H9 (cell line): Measurements from ENCODE around the gene NAA16. TPM values are rescaled to one million over a fixed set of nuclear protein-coding genes. Genes with fewer than 3 reads are reported as not detected.

Experiments
- DNase-seq: peaks from one replicate; pipeline ENCODE4 v3.0.0-alpha.2; 2017
- H2AFZ ChIP-seq: one replicate; pipeline ENCODE4 v1.6.1; 2013; ENCODE audit warnings: mild to moderate bottlenecking, low read length, control low read depth, moderate library complexity
- H2AK5ac ChIP-seq: 2 replicates; pipeline ENCODE4 v1.6.1; 2013; ENCODE audit warnings: low read length, control low read depth, mixed read lengths; ENCODE audit not compliant: insufficient read length
- H2BK120ac ChIP-seq: one replicate; pipeline ENCODE4 v1.6.1; 2013; ENCODE audit warnings: low read depth, mild to moderate bottlenecking, low read length, control low read depth, inconsistent platforms; ENCODE audit not compliant: poor library complexity, severe bottlenecking
- H2BK12ac ChIP-seq: 2 replicates; pipeline ENCODE4 v1.6.1; 2013; ENCODE audit warnings: low read length, control low read depth, mixed read lengths, low read depth; ENCODE audit not compliant: insufficient read length
- H2BK15ac ChIP-seq: 2 replicates; pipeline ENCODE4 v1.6.1; 2013; ENCODE audit warnings: low read depth, low read length, control low read depth
- H2BK20ac ChIP-seq: one replicate; pipeline ENCODE4 v1.6.1; 2013; ENCODE audit warnings: low read depth, mild to moderate bottlenecking, low read length, control low read depth, inconsistent platforms; ENCODE audit not compliant: poor library complexity, severe bottlenecking
- H2BK5ac ChIP-seq: 2 replicates; pipeline ENCODE4 v1.6.1; 2013; ENCODE audit warnings: low read length, control low read depth, mixed read lengths; ENCODE audit not compliant: insufficient read length
- H3K14ac ChIP-seq: 2 replicates; pipeline ENCODE4 v1.6.1; 2013; ENCODE audit warnings: low read length, control low read depth; ENCODE audit not compliant: insufficient read depth
- H3K18ac ChIP-seq: 2 replicates; pipeline ENCODE4 v1.6.1; 2013; ENCODE audit warnings: low read depth, mild to moderate bottlenecking, mixed read lengths, low read length, control low read depth; ENCODE audit not compliant: insufficient read length
- H3K23ac ChIP-seq: 2 replicates; pipeline ENCODE4 v1.6.1; 2013; ENCODE audit warnings: low read length, control low read depth, mixed read lengths, low read depth; ENCODE audit not compliant: insufficient read length
- H3K23me2 ChIP-seq: 2 replicates; pipeline ENCODE4 v1.6.1; 2013; ENCODE audit warnings: low read depth, mild to moderate bottlenecking, mixed read lengths, low read length, control low read depth; ENCODE audit not compliant: insufficient read length, poor library complexity, severe bottlenecking
- H3K27ac ChIP-seq: 2 replicates; pipeline ENCODE4 v1.5.1; 2013; ENCODE audit warnings: low read length, control low read depth, mixed read lengths, low read depth; ENCODE audit not compliant: insufficient read length
- H3K27me3 ChIP-seq: 2 replicates; pipeline ENCODE4 v1.6.1; 2013; ENCODE audit warnings: low read length, control low read depth, inconsistent platforms; ENCODE audit not compliant: insufficient read depth
- H3K4ac ChIP-seq: 2 replicates; pipeline ENCODE4 v1.6.1; 2013; ENCODE audit warnings: low read depth, mild to moderate bottlenecking, control low read depth, inconsistent platforms, low read length, moderate library complexity
- H3K4me1 ChIP-seq: 2 replicates; pipeline ENCODE4 v1.6.1; 2013; ENCODE audit warnings: low read length, control low read depth, inconsistent platforms; ENCODE audit not compliant: insufficient read depth
- H3K4me2 ChIP-seq: 2 replicates; pipeline ENCODE4 v1.6.1; 2013; ENCODE audit warnings: low read length, control low read depth, mixed read lengths; ENCODE audit not compliant: insufficient read length, insufficient read depth
- H3K56ac ChIP-seq: 2 replicates; pipeline ENCODE4 v1.6.1; 2013; ENCODE audit warnings: low read depth, mild to moderate bottlenecking, mixed read lengths, low read length, control low read depth; ENCODE audit not compliant: insufficient read length
- H3K79me1 ChIP-seq: 2 replicates; pipeline ENCODE4 v1.6.1; 2013; ENCODE audit warnings: low read depth, mild to moderate bottlenecking, moderate library complexity, low read length, control low read depth, inconsistent platforms; ENCODE audit not compliant: insufficient read depth, poor library complexity, severe bottlenecking
- H3K79me2 ChIP-seq: 2 replicates; pipeline ENCODE4 v1.6.1; 2013; ENCODE audit warnings: low read length, control low read depth, inconsistent platforms; ENCODE audit not compliant: insufficient read depth
- H3K9ac ChIP-seq: 2 replicates; pipeline ENCODE4 v1.6.1; 2013; ENCODE audit warnings: low read length, control low read depth, mixed read lengths; ENCODE audit not compliant: insufficient read length; ENCODE audit errors: extremely low read depth
- H3K9me3 ChIP-seq: one replicate; pipeline ENCODE4 v1.6.1; 2013; ENCODE audit warnings: low read depth, low read length, inconsistent platforms; ENCODE audit not compliant: control insufficient read depth
- H3T11ph ChIP-seq: one replicate; pipeline ENCODE4 v1.6.1; 2013; ENCODE audit warnings: mild to moderate bottlenecking, low read length, control low read depth, inconsistent platforms
- H4K20me1 ChIP-seq: one replicate; pipeline ENCODE4 v1.6.1; 2013; ENCODE audit not compliant: control insufficient read depth, insufficient read length, insufficient read depth
- H4K5ac ChIP-seq: 2 replicates; pipeline ENCODE4 v1.6.1; 2013; ENCODE audit warnings: low read depth, mild to moderate bottlenecking, mixed read lengths, low read length, control low read depth; ENCODE audit not compliant: insufficient read length
- H4K8ac ChIP-seq: replicated peaks from 2 replicates; pipeline ENCODE4 v1.6.1; 2013; ENCODE audit warnings: low read length, control low read depth, mixed read lengths, low read depth; ENCODE audit not compliant: insufficient read length
- H4K91ac ChIP-seq: 2 replicates; pipeline ENCODE4 v1.6.1; 2013; ENCODE audit warnings: low read depth, mild to moderate bottlenecking, moderate library complexity, mixed read lengths, low read length, control low read depth; ENCODE audit not compliant: insufficient read length
- H3K27ac Mint-ChIP-seq, 3 experiments: 2 replicates in 2 of 3; 3 replicates in 1 of 3; pipeline ENCODE4 v1.8.0; 2020 to 2021; ENCODE audit warnings: mixed read lengths in 3 of 3, mild to moderate bottlenecking in 1 of 3, moderate library complexity in 1 of 3
- H3K27me3 Mint-ChIP-seq: 2 replicates; pipeline ENCODE4 v1.8.0; 2021; ENCODE audit warnings: low read depth, mild to moderate bottlenecking, moderate library complexity, mixed read lengths
- H3K36me3 Mint-ChIP-seq, 3 experiments: 2 replicates in 2 of 3; 3 replicates in 1 of 3; pipeline ENCODE4 v1.8.0; 2020 to 2021; ENCODE audit warnings: low read depth in 3 of 3, mixed read lengths in 3 of 3; ENCODE audit not compliant: insufficient read depth in 1 of 3
- H3K4me1 Mint-ChIP-seq, 2 experiments: 2 replicates each; pipeline ENCODE4 v1.8.0; 2020; ENCODE audit warnings: mixed read lengths in 2 of 2
- H3K4me3 Mint-ChIP-seq, 2 experiments: 2 replicates in 1 of 2; 3 replicates in 1 of 2; pipeline ENCODE4 v1.8.0; 2020 to 2021; ENCODE audit warnings: mild to moderate bottlenecking in 2 of 2, mixed read lengths in 2 of 2, moderate library complexity in 1 of 2
- H3K9me3 Mint-ChIP-seq, 2 experiments: 2 replicates in 1 of 2; 3 replicates in 1 of 2; pipeline ENCODE4 v1.8.0; 2020; ENCODE audit warnings: mild to moderate bottlenecking in 2 of 2, mixed read lengths in 2 of 2, moderate library complexity in 1 of 2
- WGBS: extraction: QIAGEN DNeasy Blood & Tissue Kit; methylation state at CpG from one replicate; pipeline ENCODE4 v1.1.7; 2013; ENCODE audit warnings: missing lambda C conversion rate, low lambda C conversion rate, mixed read lengths; ENCODE audit not compliant: insufficient read length; ENCODE audit errors: extremely low coverage; 5-methylcytosine and 5-hydroxymethylcytosine counted together
- total RNA-seq: library from RNA; stranded (reverse); gene quantifications from 2 replicates; pipeline ENCODE4 v1.2.1, GENCODE V29; 2021
- TF ChIP-seq, protein P1 (sequence below): fragments of 200-600 bp; sonication (generic); conservative IDR thresholded peaks from 3 replicates; pipeline ENCODE4 v1.8.0; 2021; ENCODE audit warnings: antibody characterized with exemption, mild to moderate bottlenecking

The NAA16 gene
- total RNA-seq, 1 experiment from 2014 or later: 37.7 TPM

DNA sequence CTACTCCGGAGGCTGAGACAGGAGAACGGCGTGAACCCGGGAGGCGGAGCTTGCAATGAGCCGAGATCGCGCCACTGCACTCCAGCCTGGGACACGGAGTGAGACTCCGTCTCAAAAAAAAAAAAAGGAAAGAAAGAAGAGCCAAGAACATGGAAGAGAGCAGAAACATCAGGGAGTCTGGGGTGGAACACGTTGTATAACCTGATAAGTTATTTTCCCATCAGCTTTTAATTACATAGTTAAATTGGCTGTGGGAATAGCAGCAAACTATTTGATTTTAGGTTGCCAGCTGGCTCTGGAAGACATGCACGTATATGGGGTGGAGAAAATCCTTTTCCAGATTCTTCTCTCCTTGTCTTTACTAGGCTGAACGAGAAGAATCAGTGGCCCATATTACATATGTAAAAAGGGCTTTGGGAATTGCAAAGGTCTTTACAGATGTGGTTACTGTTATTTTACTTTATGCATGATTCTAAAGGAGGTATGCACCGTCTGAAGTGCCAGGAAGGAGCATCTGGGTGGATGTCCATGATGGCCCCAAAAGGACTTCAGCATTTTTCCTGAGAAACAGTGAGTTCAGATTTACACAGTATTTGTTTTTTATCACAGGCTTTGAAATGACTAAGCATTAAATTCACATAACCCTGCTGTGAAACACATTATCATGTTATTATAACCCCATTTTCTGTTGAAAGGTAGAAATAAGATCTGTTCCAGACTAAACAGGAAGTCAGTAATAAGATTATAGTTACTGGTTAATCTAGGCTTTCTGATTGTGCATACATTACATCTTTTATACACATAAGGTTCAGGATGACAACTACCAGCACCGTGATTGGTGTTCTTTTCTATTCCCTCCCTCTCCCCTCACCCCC, 4.6 kb upstream of the NAA16 start:
- no peaks in the 10 kb centered on the region for H3K79me2 ChIP-seq
- WGBS: no CpG with 5 or more reads among the region's 15 CpGs
- H2BK5ac ChIP-seq: no peak overlapping the region
- no peaks in the 10 kb centered on the region for H3K4me1 ChIP-seq
- H3K79me1 ChIP-seq: no peaks in the 10 kb centered on the region
- no peak overlapping the region for H3T11ph ChIP-seq
- no peak overlapping the region for H2BK20ac ChIP-seq
- H3K14ac ChIP-seq: no peak overlapping the region
- TF ChIP-seq, protein P1, sequence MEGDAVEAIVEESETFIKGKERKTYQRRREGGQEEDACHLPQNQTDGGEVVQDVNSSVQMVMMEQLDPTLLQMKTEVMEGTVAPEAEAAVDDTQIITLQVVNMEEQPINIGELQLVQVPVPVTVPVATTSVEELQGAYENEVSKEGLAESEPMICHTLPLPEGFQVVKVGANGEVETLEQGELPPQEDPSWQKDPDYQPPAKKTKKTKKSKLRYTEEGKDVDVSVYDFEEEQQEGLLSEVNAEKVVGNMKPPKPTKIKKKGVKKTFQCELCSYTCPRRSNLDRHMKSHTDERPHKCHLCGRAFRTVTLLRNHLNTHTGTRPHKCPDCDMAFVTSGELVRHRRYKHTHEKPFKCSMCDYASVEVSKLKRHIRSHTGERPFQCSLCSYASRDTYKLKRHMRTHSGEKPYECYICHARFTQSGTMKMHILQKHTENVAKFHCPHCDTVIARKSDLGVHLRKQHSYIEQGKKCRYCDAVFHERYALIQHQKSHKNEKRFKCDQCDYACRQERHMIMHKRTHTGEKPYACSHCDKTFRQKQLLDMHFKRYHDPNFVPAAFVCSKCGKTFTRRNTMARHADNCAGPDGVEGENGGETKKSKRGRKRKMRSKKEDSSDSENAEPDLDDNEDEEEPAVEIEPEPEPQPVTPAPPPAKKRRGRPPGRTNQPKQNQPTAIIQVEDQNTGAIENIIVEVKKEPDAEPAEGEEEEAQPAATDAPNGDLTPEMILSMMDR: no peak
- no peaks in the 10 kb centered on the region for H3K23me2 ChIP-seq
- no peak overlapping the region for H2BK15ac ChIP-seq
- no peak overlapping the region for H3K56ac ChIP-seq
- Mint-ChIP-seq H3K27ac (no peak overlapping the region), H3K36me3 (no peaks in the 10 kb centered on the region), H3K4me1 (peaks cover 8 to 13% of the 10 kb centered on the region in 2 experiments; a peak in 3 of 4 replicates), H3K27me3 (no peaks in the 10 kb centered on the region), H3K9me3 (no peaks in the 10 kb centered on the region), H3K4me3 (no peak overlapping the region)
- no peak overlapping the region for H4K91ac ChIP-seq
- no peak overlapping the region for H2BK120ac ChIP-seq
- no peak overlapping the region for H3K9ac ChIP-seq
- H2AK5ac ChIP-seq: no peak overlapping the region
- DNase-seq: no peak
- H2AFZ ChIP-seq: no peak overlapping the region
- no peak overlapping the region for H3K23ac ChIP-seq
- H4K8ac ChIP-seq: no peak overlapping the region
- no peak overlapping the region for H3K27ac ChIP-seq
- H3K4me2 ChIP-seq: no peak overlapping the region
- H4K20me1 ChIP-seq: no peaks in the 10 kb centered on the region
- no peaks in the 10 kb centered on the region for H3K9me3 ChIP-seq
- no peaks in the 10 kb centered on the region for H3K27me3 ChIP-seq
- no peak overlapping the region for H3K18ac ChIP-seq
- H4K5ac ChIP-seq: no peak overlapping the region
- no peak overlapping the region for H2BK12ac ChIP-seq
- H3K4ac ChIP-seq: no peak overlapping the region
